ENCODE measurements around the gene CCNY.

DNA sequence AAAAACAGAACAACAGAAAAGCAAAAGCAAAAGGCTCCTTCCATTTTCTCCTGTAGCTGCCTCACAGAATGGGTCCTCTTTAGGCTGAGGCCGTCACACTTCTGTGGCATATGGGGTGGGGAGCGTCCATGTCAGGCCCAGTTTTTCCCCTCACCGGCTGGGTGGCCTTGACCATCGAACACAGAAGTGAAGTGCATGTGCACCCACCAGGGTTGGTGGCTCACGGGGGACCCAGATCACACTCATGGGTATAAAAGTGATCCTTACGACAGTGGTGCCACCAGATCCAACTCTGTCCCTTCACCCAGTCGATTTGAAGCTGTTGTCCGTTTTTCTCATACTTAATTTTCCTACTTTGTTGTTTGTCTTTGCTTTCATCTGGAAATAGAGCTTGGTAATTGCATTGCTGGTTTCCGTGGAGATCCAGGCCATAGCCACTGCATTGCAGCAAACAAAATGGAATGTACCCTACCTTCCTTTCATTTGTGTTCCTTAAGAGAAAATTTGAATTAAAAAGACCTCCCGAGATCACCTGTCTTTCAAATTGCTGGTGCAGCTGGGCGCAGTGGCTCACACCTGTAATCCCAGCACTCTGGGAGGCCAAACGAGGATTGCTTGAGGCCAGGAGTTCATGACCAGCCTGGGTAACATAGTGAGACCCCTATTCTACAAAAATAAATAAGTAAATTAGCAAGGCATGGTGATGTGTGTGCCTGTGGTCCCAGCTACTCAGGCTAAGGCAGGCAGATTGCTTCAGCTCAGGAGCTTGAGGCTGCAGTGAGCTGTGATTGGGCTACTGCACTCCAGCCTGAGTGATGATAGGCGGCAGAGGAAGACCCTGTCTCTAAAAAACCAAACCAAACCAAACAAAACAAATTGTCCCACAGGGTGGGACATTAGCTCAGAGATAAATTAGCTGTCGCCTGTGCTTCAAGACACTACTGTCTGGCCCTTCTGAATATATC lies 258.1 kb downstream of the CCNY start:
- TF ChIP-seq, protein P1, sequence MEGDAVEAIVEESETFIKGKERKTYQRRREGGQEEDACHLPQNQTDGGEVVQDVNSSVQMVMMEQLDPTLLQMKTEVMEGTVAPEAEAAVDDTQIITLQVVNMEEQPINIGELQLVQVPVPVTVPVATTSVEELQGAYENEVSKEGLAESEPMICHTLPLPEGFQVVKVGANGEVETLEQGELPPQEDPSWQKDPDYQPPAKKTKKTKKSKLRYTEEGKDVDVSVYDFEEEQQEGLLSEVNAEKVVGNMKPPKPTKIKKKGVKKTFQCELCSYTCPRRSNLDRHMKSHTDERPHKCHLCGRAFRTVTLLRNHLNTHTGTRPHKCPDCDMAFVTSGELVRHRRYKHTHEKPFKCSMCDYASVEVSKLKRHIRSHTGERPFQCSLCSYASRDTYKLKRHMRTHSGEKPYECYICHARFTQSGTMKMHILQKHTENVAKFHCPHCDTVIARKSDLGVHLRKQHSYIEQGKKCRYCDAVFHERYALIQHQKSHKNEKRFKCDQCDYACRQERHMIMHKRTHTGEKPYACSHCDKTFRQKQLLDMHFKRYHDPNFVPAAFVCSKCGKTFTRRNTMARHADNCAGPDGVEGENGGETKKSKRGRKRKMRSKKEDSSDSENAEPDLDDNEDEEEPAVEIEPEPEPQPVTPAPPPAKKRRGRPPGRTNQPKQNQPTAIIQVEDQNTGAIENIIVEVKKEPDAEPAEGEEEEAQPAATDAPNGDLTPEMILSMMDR (IDR thresholded peaks at IDR 0.05), result no peak
- no peak for TF ChIP-seq POLR2A (IDR thresholded peaks at IDR 0.05)
